HEK293 (cell line): ENCODE measurements around the gene CHD1.

Experiments used
- CTCF ChIA-PET: fragments of 350-600 bp; formaldehyde crosslinking; extraction: SDS; loops from one replicate; lab custom pipeline; 2021; ENCODE audit warnings: antibody characterized with exemption; lab: Yijun Ruan, JAX
- POLR2A ChIA-PET: fragments of 300-600 bp; formaldehyde crosslinking; extraction: SDS; loops from one replicate; lab custom pipeline; 2020; ENCODE audit warnings: antibody characterized with exemption, inconsistent platforms; lab: Yijun Ruan, JAX
- H3K27ac ChIP-seq: fragments of 200-500 bp; sonication (Bioruptor generic); 2 replicates; pipeline ENCODE4 v1.5.1; 2014; ENCODE audit warnings: low read depth, low read length, control low read depth, inconsistent platforms; ENCODE audit errors: extremely low read depth
- H3K36me3 ChIP-seq, 2 experiments: fragments of 200-500 bp in 1 of 2; sonication (Bioruptor generic) in 1 of 2; 1 replicate in 1 of 2; 2 replicates in 1 of 2; pipeline ENCODE4 v1.5.1; 2014 to 2017; ENCODE audit warnings: inconsistent platforms in 2 of 2, low read length in 2 of 2; ENCODE audit not compliant: control insufficient read depth in 2 of 2, insufficient read depth in 1 of 2
- H3K4me1 ChIP-seq: fragments of 200-500 bp; sonication (Bioruptor generic); 2 replicates; pipeline ENCODE4 v1.5.1; 2014; ENCODE audit warnings: mild to moderate bottlenecking, low read length, inconsistent platforms; ENCODE audit not compliant: control insufficient read depth, insufficient read depth
- H3K4me3 ChIP-seq: 2 replicates; pipeline ENCODE4 v1.5.1; 2011; ENCODE audit warnings: low read depth, mild to moderate bottlenecking, control low read depth, low read length, moderate library complexity
- H3K9me3 ChIP-seq: fragments of 200-500 bp; sonication (Bioruptor generic); 2 replicates; pipeline ENCODE4 v1.5.1; 2014; ENCODE audit warnings: low read depth, low read length, inconsistent platforms; ENCODE audit not compliant: control insufficient read depth, insufficient read depth
- KLF7 ChIP-seq: fragments of 450-650 bp; formaldehyde crosslinking; IDR thresholded peaks from 2 replicates; pipeline ENCODE4 v1.5.1; 2016; ENCODE audit warnings: missing biosample characterization, missing genetic modification characterization, borderline replicate concordance
- MYNN ChIP-seq: fragments of 450-650 bp; formaldehyde crosslinking; IDR thresholded peaks from 2 replicates; pipeline ENCODE4 v1.5.1; 2016; ENCODE audit warnings: missing biosample characterization, missing genetic modification characterization, borderline replicate concordance
- TCF7L2 ChIP-seq: IDR thresholded peaks from 2 replicates; pipeline ENCODE4 v1.6.1; 2011; ENCODE audit warnings: low read depth, mild to moderate bottlenecking, inconsistent platforms, low read length, moderate library complexity, borderline replicate concordance
- WT1 ChIP-seq: fragments of 450-650 bp; formaldehyde crosslinking; IDR thresholded peaks from 2 replicates; pipeline ENCODE4 v1.5.1; 2016; ENCODE audit warnings: missing biosample characterization, missing genetic modification characterization
- ZFHX2 ChIP-seq: fragments of 450-650 bp; formaldehyde crosslinking; conservative IDR thresholded peaks from 2 replicates; pipeline ENCODE4 v1.5.1; 2016; ENCODE audit warnings: missing biosample characterization, missing genetic modification characterization
- ZFP69B ChIP-seq: fragments of 450-650 bp; formaldehyde crosslinking; IDR thresholded peaks from 2 replicates; pipeline ENCODE4 v1.5.1; 2016; ENCODE audit warnings: missing biosample characterization, missing genetic modification characterization
- ZNF132 ChIP-seq: fragments of 450-650 bp; formaldehyde crosslinking; IDR thresholded peaks from 2 replicates; pipeline ENCODE4 v1.5.1; 2017; ENCODE audit warnings: missing biosample characterization, missing genetic modification characterization, borderline replicate concordance
- ZNF26 ChIP-seq: fragments of 450-650 bp; formaldehyde crosslinking; IDR thresholded peaks from 2 replicates; pipeline ENCODE4 v1.5.1; 2016; ENCODE audit warnings: missing biosample characterization, missing genetic modification characterization
- ZNF311 ChIP-seq: fragments of 450-650 bp; formaldehyde crosslinking; IDR thresholded peaks from 2 replicates; pipeline ENCODE4 v1.5.1; 2017; ENCODE audit warnings: missing biosample characterization, missing genetic modification characterization, borderline replicate concordance
- ZNF335 ChIP-seq: fragments of 450-650 bp; formaldehyde crosslinking; conservative IDR thresholded peaks from 2 replicates; pipeline ENCODE4 v1.5.1; 2016; ENCODE audit warnings: missing biosample characterization, missing genetic modification characterization
- ZNF561 ChIP-seq: fragments of 450-650 bp; IDR thresholded peaks from 2 replicates; pipeline ENCODE4 v1.5.1; 2018; ENCODE audit warnings: missing biosample characterization, missing genetic modification characterization, borderline replicate concordance
- ZNF585B ChIP-seq: fragments of 450-650 bp; formaldehyde crosslinking; IDR thresholded peaks from 2 replicates; pipeline ENCODE4 v1.5.1; 2016; ENCODE audit warnings: missing biosample characterization, missing genetic modification characterization
- ZNF639 ChIP-seq: fragments of 450-650 bp; formaldehyde crosslinking; IDR thresholded peaks from 2 replicates; pipeline ENCODE4 v1.5.1; 2016; ENCODE audit warnings: missing biosample characterization, missing genetic modification characterization
- ZNF701 ChIP-seq: fragments of 450-650 bp; formaldehyde crosslinking; IDR thresholded peaks from 2 replicates; pipeline ENCODE4 v1.5.1; 2016; ENCODE audit warnings: missing biosample characterization, missing genetic modification characterization
- ZSCAN16 ChIP-seq: fragments of 450-650 bp; formaldehyde crosslinking; IDR thresholded peaks from 2 replicates; pipeline ENCODE4 v1.5.1; 2016; ENCODE audit warnings: missing biosample characterization, missing genetic modification characterization
- ZSCAN30 ChIP-seq: fragments of 450-650 bp; IDR thresholded peaks from 2 replicates; pipeline ENCODE4 v1.5.1; 2018; ENCODE audit warnings: missing biosample characterization, mild to moderate bottlenecking, missing genetic modification characterization, moderate library complexity
- ZXDB ChIP-seq: fragments of 450-650 bp; formaldehyde crosslinking; IDR thresholded peaks from 2 replicates; pipeline ENCODE4 v1.5.1; 2016; ENCODE audit warnings: missing biosample characterization, missing genetic modification characterization
- TF ChIP-seq, protein P1 (sequence below): fragments of 450-650 bp; formaldehyde crosslinking; IDR thresholded peaks from 2 replicates; pipeline ENCODE4 v1.5.1; 2016; ENCODE audit warnings: missing biosample characterization, missing genetic modification characterization, low read depth
- TF ChIP-seq, protein P2 (sequence below): fragments of 450-650 bp; formaldehyde crosslinking; IDR thresholded peaks from 2 replicates; pipeline ENCODE4 v1.5.1; 2016; ENCODE audit warnings: missing biosample characterization, missing genetic modification characterization, low read depth
- TF ChIP-seq, protein P3 (sequence below): fragments of 450-650 bp; formaldehyde crosslinking; IDR thresholded peaks from 2 replicates; pipeline ENCODE4 v1.5.1; 2016; ENCODE audit warnings: missing biosample characterization, missing genetic modification characterization
- TF ChIP-seq, protein P4 (sequence below): sonication (generic); formaldehyde crosslinking; IDR thresholded peaks from 2 replicates; pipeline ENCODE4 v1.8.1; 2022; ENCODE audit warnings: mild to moderate bottlenecking, moderate library complexity, missing genetic modification reagents

CHD1 gene

GRCh38 chr5:98899456-98899855 is 29.4 kb downstream of the CHD1 start:
- Histone ChIP-seq H3K27ac (no peak overlapping the region), H3K36me3 (peaks cover 82 to 98% of the 10 kb centered on the region in 2 experiments), H3K4me3 (no peak overlapping the region), H3K4me1 (no peaks in the 10 kb centered on the region), H3K9me3 (no peaks in the 10 kb centered on the region)
- CTCF ChIA-PET = interaction anchor here (1.3 kb wide), 1 partner anchor 133 kb away, joined by 5 read pairs; no protein-coding TSS in a partner anchor
- TF ChIP-seq ZNF26 (tag by site-specific recombination) = no peak
- TF ChIP-seq, protein P1, sequence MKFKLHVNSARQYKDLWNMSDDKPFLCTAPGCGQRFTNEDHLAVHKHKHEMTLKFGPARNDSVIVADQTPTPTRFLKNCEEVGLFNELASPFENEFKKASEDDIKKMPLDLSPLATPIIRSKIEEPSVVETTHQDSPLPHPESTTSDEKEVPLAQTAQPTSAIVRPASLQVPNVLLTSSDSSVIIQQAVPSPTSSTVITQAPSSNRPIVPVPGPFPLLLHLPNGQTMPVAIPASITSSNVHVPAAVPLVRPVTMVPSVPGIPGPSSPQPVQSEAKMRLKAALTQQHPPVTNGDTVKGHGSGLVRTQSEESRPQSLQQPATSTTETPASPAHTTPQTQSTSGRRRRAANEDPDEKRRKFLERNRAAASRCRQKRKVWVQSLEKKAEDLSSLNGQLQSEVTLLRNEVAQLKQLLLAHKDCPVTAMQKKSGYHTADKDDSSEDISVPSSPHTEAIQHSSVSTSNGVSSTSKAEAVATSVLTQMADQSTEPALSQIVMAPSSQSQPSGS (tag by site-specific recombination) = no peak
- no peak for TF ChIP-seq ZNF335 (tag by site-specific recombination)
- TF ChIP-seq ZNF561 (tag by site-specific recombination) = no peak
- TF ChIP-seq ZXDB (tag by site-specific recombination) = no peak
- no peak for TF ChIP-seq ZFHX2 (tag by site-specific recombination)
- no peak for TF ChIP-seq ZNF311
- TF ChIP-seq ZNF639 (tag by site-specific recombination) = no peak
- no peak for TF ChIP-seq KLF7 (tag by site-specific recombination)
- no peak for TF ChIP-seq MYNN (tag by site-specific recombination)
- POLR2A ChIA-PET = no interaction called here

DNA sequence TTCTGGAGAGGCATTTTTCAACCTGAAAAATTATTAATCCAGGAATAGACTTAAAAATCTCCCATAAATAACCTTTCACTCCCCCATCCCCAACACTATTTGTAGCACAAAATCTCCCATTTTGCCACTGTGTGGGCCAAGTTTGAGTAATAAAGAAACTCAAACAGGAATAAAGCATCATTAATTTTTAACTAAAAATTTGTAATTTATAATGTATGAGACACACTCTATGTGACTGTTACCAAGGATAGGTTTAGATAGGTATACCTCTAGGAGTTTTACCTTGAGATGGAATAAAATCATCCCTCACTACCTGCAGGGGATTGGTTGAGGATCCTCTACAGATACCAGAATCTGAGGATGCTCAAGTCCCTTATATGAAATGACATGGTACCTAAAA is 30.1 kb downstream of the CHD1 start:
- POLR2A ChIA-PET = no interaction called here
- TF ChIP-seq, protein P2, sequence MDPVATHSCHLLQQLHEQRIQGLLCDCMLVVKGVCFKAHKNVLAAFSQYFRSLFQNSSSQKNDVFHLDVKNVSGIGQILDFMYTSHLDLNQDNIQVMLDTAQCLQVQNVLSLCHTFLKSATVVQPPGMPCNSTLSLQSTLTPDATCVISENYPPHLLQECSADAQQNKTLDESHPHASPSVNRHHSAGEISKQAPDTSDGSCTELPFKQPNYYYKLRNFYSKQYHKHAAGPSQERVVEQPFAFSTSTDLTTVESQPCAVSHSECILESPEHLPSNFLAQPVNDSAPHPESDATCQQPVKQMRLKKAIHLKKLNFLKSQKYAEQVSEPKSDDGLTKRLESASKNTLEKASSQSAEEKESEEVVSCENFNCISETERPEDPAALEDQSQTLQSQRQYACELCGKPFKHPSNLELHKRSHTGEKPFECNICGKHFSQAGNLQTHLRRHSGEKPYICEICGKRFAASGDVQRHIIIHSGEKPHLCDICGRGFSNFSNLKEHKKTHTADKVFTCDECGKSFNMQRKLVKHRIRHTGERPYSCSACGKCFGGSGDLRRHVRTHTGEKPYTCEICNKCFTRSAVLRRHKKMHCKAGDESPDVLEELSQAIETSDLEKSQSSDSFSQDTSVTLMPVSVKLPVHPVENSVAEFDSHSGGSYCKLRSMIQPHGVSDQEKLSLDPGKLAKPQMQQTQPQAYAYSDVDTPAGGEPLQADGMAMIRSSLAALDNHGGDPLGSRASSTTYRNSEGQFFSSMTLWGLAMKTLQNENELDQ (tag by site-specific recombination) = no peak
- TF ChIP-seq, protein P3, sequence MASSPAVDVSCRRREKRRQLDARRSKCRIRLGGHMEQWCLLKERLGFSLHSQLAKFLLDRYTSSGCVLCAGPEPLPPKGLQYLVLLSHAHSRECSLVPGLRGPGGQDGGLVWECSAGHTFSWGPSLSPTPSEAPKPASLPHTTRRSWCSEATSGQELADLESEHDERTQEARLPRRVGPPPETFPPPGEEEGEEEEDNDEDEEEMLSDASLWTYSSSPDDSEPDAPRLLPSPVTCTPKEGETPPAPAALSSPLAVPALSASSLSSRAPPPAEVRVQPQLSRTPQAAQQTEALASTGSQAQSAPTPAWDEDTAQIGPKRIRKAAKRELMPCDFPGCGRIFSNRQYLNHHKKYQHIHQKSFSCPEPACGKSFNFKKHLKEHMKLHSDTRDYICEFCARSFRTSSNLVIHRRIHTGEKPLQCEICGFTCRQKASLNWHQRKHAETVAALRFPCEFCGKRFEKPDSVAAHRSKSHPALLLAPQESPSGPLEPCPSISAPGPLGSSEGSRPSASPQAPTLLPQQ (tag by site-specific recombination) = no peak
- TF ChIP-seq, protein P4, sequence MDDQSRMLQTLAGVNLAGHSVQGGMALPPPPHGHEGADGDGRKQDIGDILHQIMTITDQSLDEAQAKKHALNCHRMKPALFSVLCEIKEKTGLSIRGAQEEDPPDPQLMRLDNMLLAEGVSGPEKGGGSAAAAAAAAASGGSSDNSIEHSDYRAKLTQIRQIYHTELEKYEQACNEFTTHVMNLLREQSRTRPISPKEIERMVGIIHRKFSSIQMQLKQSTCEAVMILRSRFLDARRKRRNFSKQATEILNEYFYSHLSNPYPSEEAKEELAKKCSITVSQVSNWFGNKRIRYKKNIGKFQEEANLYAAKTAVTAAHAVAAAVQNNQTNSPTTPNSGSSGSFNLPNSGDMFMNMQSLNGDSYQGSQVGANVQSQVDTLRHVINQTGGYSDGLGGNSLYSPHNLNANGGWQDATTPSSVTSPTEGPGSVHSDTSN (CRISPR knock-in tag) = no peak
- no peak for TF ChIP-seq ZNF585B
- no peak for TF ChIP-seq ZNF132 (tag by site-specific recombination)
- TF ChIP-seq ZNF701 (tag by site-specific recombination) = no peak
- TF ChIP-seq ZFP69B = no peak
- TF ChIP-seq ZSCAN16 = no peak
- no peak for TF ChIP-seq WT1
- TF ChIP-seq TCF7L2 = no peak
- no peak for TF ChIP-seq ZSCAN30 (tag by site-specific recombination)
- TF ChIP-seq, all 188 proteins: peak for 0

More for the DNA sequence above, 30.1 kb downstream of the CHD1 start:
- Histone ChIP-seq H3K9me3 (no peaks in the 10 kb centered on the region), H3K36me3 (peaks cover 89 to 98% of the 10 kb centered on the region in 2 experiments), H3K4me3 (no peak overlapping the region), H3K27ac (no peak overlapping the region), H3K4me1 (no peaks in the 10 kb centered on the region)
- CTCF ChIA-PET = interaction anchor here (0.7 to 1.3 kb wide), 2 partner anchors 134 to 161 kb away, joined by 4 to 5 read pairs; no protein-coding TSS in a partner anchor
